K562 (cell line): ENCODE data around the gene TPX2.

Experiments used
- ELK1 ChIP-seq: sonication (generic); formaldehyde crosslinking; IDR thresholded peaks from 2 replicates; pipeline ENCODE4 v1.8.1; 2022; ENCODE audit warnings: missing genetic modification reagents
- HDGF ChIP-seq: fragments of 450-650 bp; IDR thresholded peaks from 2 replicates; pipeline ENCODE4 v1.6.1; 2016
- LEF1 ChIP-seq: fragments of 450-650 bp; IDR thresholded peaks from 2 replicates; pipeline ENCODE4 v1.6.1; 2016; ENCODE audit warnings: mild to moderate bottlenecking
- NEUROD1 ChIP-seq: fragments of 150-350 bp; IDR thresholded peaks from 2 replicates; pipeline ENCODE4 v1.6.1; 2014; ENCODE audit warnings: borderline replicate concordance, low read length, low read depth; ENCODE audit not compliant: partially characterized antibody
- SIN3A ChIP-seq, 2 experiments: fragments of 150-350 bp in 1 of 2; IDR thresholded peaks; 2 replicates each; pipeline ENCODE4 v1.6.1; 2011 to 2016; ENCODE audit warnings: borderline replicate concordance in 2 of 2, low read depth in 2 of 2, low read length in 2 of 2, mild to moderate bottlenecking in 2 of 2, moderate library complexity in 2 of 2; ENCODE audit not compliant: control insufficient read depth in 1 of 2
- TF ChIP-seq, protein P1 (sequence below): sonication (generic); formaldehyde crosslinking; IDR thresholded peaks from 2 replicates; pipeline ENCODE4 v1.8.0; 2022; ENCODE audit warnings: mild to moderate bottlenecking, low read depth, missing genetic modification reagents
- TF ChIP-seq, protein P2 (sequence below), 3 experiments: IDR thresholded peaks in 2 of 3; conservative IDR thresholded peaks in 1 of 3; 2 replicates each; pipeline ENCODE4 v1.5.1; 2011 to 2012; ENCODE audit warnings: low read length in 3 of 3, mild to moderate bottlenecking in 3 of 3, control low read depth in 2 of 3, improper control_type of control experiment in 1 of 3, inconsistent platforms in 1 of 3, low read depth in 1 of 3, mixed read lengths in 1 of 3, moderate library complexity in 1 of 3; ENCODE audit not compliant: insufficient read depth in 2 of 3
- TF ChIP-seq, protein P3 (sequence below), 2 experiments: fragments of 450-650 bp in 1 of 2; sonication (generic) in 1 of 2; formaldehyde crosslinking; conservative IDR thresholded peaks; 2 replicates each; pipeline versions ENCODE4 v1.4.0 to v1.8.1; 2020 to 2022; ENCODE audit warnings: mild to moderate bottlenecking in 1 of 2, missing genetic modification reagents in 1 of 2

DNA sequence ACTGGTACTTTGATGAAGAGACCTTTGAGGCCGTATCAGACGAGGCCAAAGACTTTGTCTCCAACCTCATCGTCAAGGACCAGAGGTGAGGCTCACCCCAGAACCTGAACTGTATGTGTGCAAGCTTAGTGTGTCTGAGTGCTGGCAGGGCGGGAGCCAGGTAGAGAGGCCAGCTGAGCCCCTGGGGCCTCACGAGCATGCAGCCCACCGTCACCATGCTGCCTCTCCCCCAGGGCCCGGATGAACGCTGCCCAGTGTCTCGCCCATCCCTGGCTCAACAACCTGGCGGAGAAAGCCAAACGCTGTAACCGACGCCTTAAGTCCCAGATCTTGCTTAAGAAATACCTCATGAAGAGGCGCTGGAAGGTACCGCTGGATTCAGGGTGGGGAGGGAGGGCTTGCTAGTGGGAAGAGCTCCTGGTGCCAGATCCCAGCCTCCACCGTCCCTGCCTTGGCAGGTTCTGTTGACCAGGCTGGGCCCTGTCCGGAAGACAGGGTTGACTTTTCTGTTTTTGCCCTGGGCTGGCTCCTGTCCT lies 92.7 kb downstream of the TPX2 start:
- TF ChIP-seq NEUROD1 (no peak), ELK1 (CRISPR knock-in tag) (no peak), LEF1 (no peak), HDGF (no peak), SIN3A (IDR thresholded peaks at IDR 0.05; ENCODE audit: borderline replicate concordance in 2 of 2, control insufficient read depth in 1 of 2, low read depth in 2 of 2, low read length in 2 of 2) (no peak)
- TF ChIP-seq, protein P1, sequence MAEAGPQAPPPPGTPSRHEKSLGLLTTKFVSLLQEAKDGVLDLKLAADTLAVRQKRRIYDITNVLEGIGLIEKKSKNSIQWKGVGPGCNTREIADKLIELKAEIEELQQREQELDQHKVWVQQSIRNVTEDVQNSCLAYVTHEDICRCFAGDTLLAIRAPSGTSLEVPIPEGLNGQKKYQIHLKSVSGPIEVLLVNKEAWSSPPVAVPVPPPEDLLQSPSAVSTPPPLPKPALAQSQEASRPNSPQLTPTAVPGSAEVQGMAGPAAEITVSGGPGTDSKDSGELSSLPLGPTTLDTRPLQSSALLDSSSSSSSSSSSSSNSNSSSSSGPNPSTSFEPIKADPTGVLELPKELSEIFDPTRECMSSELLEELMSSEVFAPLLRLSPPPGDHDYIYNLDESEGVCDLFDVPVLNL (CRISPR knock-in tag) = no peak
- TF ChIP-seq, protein P2, sequence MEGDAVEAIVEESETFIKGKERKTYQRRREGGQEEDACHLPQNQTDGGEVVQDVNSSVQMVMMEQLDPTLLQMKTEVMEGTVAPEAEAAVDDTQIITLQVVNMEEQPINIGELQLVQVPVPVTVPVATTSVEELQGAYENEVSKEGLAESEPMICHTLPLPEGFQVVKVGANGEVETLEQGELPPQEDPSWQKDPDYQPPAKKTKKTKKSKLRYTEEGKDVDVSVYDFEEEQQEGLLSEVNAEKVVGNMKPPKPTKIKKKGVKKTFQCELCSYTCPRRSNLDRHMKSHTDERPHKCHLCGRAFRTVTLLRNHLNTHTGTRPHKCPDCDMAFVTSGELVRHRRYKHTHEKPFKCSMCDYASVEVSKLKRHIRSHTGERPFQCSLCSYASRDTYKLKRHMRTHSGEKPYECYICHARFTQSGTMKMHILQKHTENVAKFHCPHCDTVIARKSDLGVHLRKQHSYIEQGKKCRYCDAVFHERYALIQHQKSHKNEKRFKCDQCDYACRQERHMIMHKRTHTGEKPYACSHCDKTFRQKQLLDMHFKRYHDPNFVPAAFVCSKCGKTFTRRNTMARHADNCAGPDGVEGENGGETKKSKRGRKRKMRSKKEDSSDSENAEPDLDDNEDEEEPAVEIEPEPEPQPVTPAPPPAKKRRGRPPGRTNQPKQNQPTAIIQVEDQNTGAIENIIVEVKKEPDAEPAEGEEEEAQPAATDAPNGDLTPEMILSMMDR (IDR thresholded peaks at IDR 0.05 in 2 of 3, conservative IDR thresholded peaks at IDR 0.05 in 1 of 3; ENCODE audit: insufficient read depth in 2 of 3, low read depth in 1 of 3, low read length in 3 of 3) = no peak
- TF ChIP-seq, protein P3, sequence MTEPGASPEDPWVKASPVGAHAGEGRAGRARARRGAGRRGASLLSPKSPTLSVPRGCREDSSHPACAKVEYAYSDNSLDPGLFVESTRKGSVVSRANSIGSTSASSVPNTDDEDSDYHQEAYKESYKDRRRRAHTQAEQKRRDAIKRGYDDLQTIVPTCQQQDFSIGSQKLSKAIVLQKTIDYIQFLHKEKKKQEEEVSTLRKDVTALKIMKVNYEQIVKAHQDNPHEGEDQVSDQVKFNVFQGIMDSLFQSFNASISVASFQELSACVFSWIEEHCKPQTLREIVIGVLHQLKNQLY (CRISPR knock-in tag; conservative IDR thresholded peaks at IDR 0.05) = no peak
